Forelimb muscle (tissue), 1 donor: Measurements from ENCODE around the gene B3GAT1. TPM values are rescaled to one million over a fixed set of nuclear protein-coding genes. Genes with fewer than 3 reads are reported as not detected.
"Not testable (repeated sequence)": the region's sequence is repeated elsewhere in the genome, so short reads cannot be mapped to it uniquely, and the experiment has no call there.

Experiments
- DNase-seq: peaks from one replicate; pipeline ENCODE4 v3.0.0-alpha.2; 2013; ENCODE audit warnings: low read depth
- polyA plus RNA-seq: library from polyadenylated mRNA; unstranded; fragments of 120-200 nt; gene quantifications from one replicate; pipeline ENCODE4 v1.2.1, GENCODE V29; 2013; ENCODE audit not compliant: insufficient read length

B3GAT1 gene
- polyA plus RNA-seq, 1 donor: 0.52 TPM

DNA sequence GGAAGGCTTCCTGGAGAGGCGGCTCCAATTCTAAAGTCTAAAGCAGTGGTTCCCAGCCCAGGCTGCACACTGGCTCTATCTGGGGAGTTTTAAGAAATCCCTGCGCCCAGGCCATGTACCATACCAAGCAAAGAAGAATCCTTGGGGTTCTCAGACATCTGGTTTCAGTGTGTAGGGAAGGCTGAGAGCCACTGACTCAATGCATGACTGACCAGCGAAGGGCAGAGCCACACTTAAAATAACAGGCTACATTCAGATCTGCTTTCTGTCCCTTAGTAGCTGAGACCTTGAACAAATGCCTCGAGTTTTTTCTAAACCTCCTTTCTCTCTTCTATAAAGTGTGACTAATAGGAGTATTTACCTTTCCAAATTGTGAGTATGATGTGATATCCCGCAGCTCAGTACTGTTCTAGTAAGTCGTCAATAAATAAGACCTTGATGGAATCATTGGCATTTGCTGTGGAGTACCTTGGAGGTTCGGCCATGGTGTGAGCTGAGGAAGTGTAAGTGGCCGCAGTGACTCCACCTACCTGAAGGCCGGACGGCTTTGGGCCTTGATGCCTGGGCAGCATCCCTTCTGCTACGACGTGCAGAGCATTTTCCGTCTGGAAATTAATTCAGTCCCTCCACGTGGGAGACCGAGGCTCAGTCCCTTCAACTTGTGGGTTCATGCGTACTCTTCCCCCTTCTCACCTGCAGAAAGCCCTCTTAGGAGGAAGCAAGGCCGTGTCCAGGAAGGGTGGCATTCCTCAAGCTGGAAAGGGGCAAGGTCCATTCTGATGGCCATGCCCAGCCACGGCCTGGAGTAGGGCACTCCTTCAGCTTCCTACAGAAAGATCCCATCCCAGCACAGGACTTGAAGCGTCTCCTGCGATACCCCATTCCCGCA, 55.1 kb downstream of the B3GAT1 start:
- DNase-seq: no peak

DNA sequence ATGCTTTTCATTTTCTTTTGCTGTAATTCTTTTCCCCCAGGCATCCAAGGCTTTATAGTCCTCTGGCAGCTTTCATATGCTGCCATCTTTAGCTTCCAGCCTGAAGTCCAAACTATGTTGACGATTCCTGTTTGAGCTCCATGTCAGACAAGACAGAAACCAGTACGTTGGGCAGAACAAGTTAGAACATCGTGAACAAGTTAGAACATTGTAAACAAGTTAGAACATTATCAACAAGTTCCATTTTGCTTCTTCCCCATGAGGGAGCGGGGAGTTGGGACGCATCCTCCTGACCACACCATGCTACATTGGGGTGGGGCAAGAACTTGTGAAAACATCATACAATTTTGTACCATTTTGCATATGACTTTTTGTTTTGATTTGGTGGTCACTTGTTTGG, 56.4 kb downstream of the B3GAT1 start:
- no peak for DNase-seq

DNA sequence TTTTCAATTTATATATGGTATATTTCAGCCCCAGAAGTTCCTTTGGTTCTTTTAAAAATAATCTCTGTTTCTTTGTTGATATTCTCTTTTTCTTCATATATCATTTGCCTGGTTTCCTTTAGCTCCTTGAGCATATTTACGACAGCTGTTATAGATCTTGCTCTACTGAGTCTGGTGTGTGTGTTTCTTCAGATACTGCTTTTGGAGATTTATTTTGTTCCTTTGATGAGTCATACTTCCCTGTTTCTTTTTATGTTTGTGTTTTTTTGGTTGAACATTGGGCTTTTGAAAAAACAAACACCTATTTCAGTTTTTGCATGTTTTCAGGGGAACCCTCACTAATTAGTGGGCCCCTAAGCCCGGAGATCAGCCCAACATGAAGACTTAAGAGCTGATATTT, 56.9 kb downstream of the B3GAT1 start:
- no peak for DNase-seq

DNA sequence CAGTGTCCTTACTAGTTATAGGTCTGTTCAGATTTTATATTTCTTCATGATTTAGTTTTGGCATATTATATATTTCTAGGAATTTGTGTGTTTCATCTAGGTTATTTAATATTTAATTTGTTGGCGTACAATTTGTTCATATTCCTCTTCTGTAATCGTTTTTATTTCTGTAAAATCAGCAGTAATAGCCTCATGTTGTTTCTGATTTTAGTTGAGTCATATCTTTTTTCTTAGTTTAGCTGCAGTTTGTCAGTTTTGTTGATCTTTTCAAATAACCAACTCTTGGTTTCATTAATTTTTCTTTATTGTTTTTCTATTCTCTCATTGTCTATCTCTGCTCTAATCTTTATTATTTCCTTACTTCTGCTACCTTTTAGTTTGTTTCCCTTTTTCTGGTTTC, 59.9 kb downstream of the B3GAT1 start:
- DNase-seq: no peak

DNA sequence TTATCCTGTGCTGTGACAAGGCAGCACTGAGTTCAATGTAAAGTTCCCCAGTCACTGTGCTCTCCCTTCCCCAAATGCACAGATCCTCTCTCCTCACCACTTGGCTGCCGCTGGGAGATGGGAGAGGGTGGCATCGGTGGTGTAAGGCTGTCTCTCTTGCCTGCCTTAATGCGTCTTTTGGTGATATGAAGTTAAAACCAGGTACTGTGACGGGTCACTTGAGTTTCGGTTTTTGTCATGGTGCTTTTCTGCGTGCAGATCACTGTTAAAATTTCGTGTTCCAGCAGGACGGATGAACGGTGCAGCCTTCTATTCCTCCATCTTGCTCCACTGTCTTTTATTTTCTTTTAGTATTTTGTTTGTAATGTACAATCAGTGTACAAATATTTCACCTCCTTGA, 61.7 kb downstream of the B3GAT1 start:
- DNase-seq: no peak

DNA sequence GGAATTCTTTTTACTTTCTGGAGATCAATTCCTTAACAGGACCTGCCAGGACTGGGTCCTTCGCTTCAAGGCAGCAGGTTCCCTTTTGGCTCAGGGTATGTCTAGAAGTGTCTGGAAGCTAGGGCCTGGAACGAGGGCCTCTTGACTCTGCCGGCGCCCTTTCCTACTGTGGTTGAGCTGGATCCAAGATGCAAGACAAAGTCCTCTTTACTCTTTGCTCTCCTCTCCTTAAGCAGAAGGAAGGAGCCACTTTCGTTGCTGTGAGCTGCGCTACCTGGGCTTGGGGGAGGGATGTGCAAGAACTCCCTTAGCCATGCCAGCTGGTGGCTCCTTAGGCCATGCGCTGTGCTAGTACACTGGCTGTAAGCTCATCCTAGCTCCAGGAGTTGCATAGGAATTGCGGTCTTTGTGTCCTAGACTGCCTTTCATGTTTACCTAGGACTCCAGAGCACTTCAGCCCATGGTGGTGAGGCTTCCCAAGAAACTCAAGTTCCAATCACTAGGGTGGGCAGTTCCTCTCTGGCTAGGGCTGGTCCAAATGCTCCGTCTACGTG, 62.2 kb downstream of the B3GAT1 start:
- no peak for DNase-seq

DNA sequence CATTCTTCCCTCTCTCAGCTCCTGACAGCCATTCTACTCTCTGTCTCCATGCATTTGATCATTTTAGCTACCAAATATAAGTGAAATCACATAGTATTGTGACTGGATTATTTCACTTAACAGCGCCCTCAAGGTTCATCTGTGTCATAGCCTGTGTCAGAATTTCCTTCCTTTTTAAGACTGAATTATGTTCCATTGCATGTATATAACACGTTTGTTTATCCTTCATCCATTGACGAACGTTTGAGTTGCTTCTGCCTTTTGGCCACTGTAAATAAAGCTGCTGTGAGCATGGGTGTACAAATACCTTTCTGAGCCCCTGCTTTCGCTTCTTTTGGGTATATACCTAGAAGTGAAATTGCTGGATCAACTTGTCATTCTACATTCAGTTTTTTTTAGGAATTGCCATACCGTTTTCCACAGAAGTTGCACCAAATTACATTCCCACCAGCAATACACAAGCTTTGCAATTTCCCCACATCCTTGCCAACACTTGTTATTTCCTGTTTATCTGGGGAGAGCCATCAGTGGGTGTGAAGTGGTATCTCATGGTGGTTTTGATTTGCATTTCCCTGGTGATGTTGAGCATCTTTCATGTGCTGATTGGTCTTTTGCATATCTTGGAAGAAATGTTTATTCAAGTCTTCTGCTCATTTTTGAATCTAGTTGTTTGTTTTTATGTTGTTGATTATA, 62.8 kb downstream of the B3GAT1 start:
- DNase-seq: no peak

DNA sequence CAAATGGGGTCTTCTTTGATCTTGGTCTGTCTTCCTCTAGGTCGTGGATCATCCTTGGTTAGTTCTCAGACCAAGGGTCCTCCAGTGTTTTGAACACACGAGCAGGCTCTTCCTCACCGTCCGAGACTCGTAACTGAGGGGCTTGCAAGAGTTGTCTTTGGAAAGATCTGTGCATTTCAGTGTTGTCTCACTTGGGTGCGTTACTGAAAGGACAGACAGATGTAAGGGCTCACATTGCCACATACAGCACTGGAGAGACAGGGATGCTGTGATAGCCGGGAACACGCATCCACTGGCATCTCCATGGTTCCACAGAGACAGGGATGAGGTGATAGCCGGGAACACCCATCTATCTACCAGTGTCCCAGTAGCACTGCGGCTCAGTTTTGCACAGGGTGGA, 64.6 kb downstream of the B3GAT1 start:
- no peak for DNase-seq

DNA sequence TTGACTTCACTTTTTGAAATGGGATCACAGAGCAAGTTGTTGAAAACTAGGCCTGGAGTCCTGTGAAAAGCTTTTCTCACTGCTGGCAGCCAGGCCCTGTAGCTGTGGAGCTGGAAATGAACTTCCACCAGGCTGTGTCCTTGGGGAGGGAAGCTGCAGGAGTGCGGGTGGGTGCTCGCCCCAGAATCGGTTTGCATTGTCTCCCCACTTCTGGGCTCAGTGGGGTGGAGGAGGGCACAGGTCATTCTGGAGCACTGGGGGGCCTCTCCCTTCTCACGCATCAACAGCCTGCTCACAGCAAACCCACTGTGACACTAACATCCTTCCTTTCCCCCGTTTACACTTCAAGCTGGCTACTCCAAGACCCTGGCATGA, 65.1 kb downstream of the B3GAT1 start:
- no peak for DNase-seq

DNA sequence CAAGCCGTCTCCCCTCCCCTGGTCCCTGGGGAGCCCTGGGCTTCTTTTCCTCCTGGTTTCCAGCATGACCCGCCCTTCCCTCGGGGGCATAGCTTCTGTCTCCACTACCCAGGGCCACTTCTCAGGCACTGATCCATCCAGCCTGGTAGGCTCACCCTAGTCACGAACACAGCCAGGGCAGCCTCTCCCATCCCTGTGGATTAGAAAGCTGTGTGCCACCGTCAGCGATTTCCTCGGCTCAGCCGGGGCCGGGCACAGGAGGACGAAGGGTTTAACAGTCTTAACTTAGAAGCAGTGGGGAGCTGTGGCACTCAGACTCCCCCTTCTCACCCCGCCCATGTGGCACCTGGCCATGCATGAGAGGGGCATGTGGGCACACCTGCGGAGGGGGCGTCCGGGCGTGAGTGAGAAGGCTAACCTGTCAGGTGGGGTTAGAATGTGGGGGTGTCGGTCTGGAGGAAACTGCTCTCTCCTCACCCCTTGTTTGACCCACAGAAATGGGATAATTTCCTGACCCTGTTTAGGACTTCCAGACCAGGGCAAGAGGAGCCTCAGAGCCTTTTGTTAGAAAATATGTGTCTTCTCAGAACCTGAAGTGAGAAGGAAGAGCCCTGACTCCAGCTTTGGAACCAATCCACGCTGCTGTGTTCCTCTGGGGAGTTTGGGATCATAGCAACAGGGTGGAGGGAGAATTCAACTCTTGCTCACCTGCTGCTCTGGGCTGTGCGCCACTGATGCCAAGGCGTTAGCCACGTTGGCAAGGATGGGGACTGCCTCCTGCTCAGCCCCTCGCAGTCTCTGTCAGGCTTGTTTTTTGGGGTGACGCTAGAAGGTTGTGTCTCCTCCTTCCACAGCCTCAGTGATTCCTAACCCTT, 65.7 kb downstream of the B3GAT1 start:
- DNase-seq: no peak

DNA sequence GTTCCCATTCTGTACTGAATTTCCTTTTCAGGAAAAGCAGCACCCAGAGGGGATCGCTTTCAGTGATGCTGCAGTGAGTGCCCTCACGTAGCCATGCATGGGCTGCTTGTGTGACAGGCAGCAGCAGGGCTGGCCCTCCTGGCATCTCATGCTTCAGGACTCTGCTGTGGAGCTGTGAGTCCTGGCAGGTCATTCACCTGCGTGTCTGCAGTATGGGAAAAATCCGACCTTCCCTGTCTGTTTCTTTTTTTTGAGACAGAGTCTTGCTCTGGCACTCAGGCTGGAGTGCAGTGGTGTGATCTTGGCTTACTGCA, 66.8 kb downstream of the B3GAT1 start:
- no peak for DNase-seq

DNA sequence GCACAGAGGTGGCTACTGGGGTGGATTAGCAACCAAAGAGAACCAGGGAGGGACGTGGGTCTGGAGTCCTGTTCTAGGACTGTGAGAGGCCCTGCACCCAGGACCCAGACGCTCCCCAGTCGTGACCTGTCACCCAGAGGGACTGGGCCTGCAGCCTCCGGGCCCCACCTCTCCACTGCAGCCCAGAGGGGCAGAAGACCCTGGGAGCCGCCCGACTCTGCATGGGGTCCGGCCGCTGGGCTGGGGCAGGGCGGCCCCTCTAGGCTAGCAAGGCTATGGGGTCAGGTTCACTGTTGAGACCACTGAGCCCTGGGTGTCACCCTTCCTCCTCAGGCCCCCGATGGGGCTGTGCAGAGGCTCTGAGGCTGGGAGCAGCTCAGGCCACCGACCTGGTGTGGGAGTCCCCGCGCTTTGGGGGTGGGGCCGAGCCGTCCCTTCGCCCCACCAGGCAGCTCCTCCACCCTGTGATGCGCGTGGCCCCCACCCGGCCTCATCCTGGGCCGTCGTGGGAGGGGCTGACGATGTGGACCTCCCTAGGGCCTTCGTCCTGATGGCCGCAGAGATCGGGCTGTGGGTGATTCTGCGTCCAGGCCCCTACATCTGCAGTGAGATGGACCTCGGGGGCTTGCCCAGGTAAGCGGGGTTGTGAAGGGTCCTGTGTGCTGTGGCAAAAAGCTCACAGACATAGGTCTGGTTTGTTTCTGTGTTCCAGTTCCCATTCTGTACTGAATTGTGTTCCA, 67.4 kb downstream of the B3GAT1 start:
- not testable (repeated sequence) for DNase-seq

DNA sequence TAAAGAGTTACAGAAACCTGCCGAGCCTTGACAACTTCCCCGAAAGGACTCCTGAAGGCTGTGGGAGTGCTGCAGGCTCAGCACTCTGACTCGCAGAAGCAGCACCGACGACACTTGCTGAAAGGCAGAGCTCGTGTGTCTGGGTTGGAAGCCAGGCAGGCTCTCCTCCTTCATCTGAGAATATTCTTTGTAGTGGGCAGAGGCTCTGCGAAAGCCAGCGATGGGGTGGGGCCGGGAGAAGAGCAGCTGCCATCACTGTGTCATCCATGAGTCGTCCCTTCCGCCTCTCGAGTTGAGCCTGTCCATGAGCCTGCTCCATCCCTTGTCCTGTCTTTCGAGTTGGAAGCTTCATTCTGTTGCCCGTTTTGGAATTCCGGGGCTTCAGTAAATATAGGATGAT, 68.4 kb downstream of the B3GAT1 start:
- no peak for DNase-seq

DNA sequence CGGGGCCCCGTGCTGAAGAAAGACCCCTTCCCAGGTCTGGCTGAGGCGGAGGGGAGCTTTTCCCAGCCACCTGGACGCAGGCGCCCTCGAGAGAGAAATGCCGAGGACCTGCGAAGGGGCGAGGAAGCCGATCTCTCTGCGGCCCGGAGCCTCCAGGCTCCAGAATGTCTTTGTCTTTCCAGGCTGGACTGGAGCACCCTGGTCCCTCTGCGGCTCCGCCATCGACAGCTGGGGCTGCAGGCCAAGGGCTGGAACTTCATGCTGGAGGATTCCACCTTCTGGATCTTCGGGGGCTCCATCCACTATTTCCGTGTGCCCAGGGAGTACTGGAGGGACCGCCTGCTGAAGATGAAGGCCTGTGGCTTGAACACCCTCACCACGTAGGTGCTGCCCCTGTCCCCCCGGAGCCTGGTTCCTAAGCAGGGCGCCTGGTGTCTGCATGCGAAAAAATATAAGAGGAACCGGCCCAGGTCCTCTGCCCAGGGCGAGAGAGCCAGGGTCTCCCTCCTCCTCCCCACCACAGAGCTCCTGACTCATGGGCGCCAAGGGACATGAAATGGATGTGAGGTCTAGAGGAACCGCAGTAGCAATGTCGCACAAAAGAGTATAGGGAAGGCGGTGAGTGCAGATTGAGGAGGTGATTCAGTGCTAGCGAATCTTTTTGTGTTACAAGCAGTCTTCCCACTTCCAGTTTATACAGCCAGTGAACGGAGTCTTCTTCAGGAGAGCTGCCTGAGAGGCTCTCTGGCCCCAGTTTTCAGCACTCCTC, 69.3 kb downstream of the B3GAT1 start:
- DNase-seq: no peak

DNA sequence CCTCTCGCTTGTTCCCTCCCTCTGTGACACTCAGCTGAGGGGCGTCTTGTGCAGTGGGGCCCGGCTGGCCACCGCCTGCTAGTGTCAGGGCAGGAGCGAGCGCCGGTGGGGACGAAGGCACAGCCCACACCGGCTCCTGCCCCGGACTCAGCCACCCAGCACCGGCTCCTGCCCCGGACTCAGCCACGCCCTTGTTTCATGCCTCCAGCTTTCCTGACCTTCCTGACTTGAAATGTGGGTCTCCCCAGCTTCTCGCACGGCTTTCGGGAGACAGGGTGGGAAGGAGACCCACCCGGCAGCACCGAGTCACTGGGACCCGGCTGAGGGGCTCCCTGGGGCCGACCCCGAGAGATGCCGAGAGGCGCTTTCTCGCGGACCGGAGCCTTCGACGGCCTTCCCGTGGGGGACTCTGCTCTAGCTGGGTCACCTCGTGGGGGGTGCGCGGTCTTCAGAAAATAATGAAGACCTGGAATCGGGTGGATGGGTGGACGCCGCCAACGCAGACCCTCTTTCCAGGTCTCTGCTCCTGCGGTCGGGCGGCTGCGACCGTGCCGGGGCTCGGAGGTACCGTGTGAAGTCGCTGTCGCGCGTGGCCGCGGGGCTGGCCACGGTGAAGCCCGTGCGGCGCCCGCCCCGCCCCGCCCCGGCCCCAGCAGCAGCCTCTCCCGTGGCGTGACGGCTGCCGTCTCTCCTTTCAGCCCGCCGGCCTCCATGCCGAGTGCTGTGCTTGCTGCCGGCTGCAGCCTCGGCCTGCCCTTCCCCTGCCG, 70.1 kb downstream of the B3GAT1 start:
- DNase-seq: no peak

DNA sequence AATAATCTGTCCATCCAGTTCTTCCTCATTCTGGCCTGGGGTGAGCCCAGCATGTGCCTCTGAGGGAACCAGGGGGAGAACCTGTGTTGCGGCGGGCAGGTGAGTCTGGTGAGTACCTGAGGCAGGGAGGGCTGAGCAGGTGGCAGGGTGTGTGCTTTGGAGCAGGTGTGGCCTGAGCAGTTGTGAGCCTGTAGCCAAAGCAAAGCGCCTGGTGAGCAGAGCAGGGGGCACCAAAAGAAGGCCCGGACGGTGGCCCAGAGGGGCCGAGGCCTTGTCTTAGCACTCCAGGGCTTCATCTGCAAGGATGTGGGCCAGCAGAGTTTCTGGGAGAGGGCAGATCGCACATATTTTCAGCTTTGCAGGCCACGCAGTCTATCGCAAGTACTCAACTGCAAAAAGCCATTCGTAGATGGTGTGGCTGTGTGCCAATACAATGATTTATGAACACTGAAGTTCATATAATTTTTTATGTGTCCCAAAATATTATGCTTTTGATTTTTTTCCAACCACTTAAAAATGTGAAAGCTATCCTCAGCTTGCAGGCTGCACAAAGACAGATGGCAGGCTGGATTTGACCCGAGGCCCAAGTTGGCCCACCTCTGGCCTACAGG, 71.6 kb downstream of the B3GAT1 start:
- DNase-seq: no peak

DNA sequence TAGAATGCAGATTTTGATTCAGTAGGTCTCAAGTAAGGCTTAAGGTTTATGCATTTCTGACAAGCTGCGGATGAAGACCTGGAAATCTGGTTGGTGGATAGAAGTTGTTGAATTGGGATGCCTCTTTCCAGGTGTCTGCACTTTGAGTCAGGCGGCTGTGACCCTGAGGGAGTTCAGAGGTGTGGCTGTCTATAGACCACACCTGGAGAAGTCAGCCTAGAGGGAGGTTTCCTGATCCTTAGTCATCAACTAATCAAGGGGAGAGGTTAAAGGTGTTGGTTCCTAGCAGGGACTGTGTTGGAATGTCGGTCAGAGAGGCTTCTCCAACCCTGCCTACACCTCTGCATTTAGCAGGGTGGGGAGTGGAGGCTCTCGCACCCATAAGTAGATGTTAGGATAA, 72.3 kb downstream of the B3GAT1 start:
- DNase-seq: no peak

DNA sequence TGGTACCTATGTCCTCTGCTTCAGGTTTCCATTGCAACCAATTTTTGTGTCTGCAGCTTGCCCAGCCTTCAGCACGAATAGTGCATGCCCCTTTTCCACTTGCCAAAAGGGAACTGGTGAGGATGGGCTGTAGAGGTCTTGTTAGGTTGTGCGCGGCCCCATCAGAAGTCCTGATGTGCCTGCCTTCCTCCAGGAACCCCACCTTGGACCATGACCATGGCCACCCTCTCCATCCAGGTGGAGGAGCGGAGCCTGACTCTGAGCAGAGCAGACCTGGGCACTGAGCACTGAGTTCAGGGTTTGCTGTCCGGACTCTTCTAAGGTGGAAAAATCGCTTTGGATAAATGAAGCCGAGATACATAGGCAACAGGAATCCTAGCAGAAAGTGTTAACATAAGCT, 73.4 kb downstream of the B3GAT1 start:
- DNase-seq: no peak

DNA sequence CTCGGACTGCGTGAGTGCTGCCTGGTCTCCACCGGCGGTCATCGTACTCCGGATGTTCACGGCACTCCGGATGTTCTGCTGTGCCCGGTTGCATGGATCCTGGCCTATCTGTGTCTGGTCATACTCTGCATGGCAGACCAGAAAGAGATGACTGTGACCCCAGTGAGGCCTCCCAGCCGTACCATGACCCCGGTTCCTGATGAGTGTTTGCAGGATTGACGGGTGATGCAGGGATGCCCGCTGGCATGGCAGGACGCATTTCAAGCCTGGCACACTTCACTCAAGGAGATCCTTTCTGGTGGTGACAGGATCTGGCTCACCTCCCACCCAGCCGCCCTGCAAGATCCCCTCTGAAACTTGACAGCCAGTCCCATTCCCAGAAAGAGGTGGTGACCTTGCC, 74.0 kb downstream of the B3GAT1 start:
- no peak for DNase-seq

DNA sequence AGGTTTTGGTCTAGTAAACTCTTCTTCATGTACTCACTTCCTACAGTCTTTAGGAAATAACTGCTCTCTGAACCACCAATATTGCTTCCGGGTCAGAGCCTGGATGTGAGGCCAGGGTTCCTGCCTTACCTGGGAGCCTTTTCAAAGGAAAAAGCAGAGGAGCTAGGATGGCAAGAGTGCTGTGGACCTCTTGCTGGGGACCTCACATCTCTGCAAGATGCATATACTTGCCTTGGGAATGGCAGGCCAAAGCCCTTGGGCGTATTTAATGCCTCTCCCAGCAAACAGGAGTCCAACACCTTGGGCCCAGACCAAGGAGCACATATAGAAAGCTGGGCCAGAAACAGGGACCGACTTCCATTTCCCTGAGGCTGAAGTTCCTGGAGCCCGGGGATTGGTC, 75.0 kb downstream of the B3GAT1 start:
- no peak for DNase-seq
